Stimulated activated CD4-positive, alpha-beta T cell treated with anti-CD3 and anti-CD28 coated beads, Interleukin-15, amount 100 ng/mL, for 48 hours (primary cell): Measurements from ENCODE around the gene ZNF207.
"Not testable (repeated sequence)": the region's sequence is repeated elsewhere in the genome, so short reads cannot be mapped to it uniquely, and the experiment has no call there.

Experiments used
- DNase-seq, 2 donors: peaks; one replicate each; pipeline ENCODE4 v3.0.0-alpha.2; 2020; ENCODE audit warnings: low read depth in 2 of 2

The ZNF207 gene

DNA sequence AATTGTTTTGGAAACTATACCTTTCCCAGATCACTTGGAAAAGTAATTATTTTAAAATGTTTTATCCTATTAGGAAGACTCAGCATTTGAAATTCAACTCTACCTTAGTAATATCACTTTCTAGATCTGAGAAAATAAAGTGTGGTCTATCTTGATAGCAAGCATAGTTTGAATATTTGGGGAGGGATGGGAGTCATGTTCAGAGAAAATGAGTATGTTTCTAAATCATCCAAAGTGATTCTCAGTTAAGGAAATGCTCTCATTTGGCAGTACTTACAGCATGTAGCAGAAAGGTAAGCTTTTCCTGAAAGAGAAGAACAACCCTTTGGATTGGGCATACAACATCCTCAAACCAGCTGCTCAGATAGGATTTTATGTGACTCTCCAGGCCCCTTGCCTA is 14.9 kb upstream of the ZNF207 start:
- no peak for DNase-seq

DNA sequence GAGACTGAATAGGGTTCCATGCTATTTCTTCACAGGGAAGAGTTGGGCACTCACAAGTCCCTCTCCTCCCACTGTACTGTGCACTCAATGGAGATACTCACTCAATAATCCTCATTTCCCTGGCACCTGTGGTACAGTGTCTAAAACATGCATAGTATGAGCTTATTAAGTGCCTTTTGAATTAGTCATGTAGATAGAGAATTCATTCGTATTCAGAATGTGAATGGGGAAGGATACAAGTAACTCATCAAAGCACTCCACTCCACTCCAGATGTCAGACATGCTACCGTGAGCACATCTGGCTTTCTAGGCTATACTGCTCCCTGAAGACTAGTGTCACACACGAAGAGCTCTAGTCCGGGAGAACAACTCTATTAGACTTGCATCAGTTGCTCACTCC is 14.3 kb upstream of the ZNF207 start:
- no peak for DNase-seq

DNA sequence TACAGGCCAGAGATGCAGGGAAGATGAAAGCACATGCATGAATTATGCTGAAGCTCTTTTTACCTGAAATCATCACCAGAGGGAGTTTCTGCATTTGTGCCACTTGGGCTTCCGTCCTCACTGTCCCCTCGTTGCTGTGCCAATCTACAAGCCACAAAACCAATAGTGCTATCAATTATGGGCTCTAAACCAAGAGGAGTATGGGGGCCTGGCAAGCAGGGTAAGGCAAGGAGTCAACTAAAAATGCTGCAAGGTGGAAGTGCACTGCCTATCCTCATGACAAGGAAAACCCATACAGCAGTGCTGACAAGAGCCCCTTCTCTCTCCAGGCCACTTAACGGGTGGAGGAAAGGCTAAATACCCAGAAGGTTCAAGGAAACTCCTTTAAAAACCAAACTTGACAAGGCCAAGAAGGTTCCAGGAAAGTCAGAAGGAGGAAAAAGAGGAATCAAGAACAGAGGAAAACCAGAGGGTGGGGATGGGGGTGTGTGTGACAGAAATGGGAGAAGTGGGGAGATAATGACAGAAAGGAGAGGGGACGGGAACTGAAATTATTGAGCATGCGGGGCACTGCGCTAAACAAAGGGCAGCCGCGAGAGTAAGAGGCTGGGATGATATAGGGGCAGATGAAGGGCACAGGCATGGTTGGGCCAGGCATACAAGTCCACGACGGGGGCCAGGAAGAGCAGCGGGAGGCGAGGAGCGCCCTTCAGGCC is 8.7 kb upstream of the ZNF207 start:
- DNase-seq = no peak

DNA sequence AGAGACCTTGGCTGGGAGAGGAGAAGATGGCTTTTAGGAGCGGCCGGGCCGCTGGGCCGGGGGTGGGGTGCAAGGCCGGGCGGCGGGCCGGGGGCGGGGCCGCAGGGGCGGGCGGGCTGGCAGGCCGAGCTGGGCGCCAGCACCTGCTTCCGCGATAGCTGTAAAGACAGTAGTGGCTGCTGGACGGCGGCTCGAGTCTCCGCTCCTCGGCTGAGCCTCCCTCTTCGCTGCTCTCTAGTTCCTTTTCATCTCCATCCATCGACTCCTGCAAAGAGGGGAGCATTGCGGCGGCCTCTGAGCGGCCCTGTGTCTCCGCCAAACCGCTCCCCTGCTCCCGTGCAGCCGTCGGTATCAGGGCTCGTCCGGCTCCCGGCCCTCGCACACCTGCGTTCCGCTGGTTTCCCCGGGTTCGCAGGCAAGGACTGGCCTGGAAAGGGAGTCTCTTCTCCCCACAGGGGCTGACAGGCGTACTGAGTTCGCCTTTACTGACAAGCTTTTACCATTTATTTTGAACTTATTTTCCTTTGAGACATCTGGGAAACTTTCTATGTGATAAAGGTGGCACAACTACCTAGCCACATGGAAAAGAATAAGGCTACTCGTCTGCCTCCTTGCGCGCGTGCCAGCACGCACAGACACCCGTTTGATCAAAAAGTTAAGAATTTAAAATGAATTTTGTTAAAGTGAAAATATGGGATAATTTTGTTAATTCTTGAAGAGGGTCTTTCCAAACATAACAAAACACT is 7.9 kb upstream of the ZNF207 start, which contains the start of gene C17orf75:
C17orf75 (minus strand) TSS at position 317 of the 746 bp plus-strand sequence; CDS start at position 283, 34 bp downstream.
- DNase-seq = peak; percentile 76 to 77

DNA sequence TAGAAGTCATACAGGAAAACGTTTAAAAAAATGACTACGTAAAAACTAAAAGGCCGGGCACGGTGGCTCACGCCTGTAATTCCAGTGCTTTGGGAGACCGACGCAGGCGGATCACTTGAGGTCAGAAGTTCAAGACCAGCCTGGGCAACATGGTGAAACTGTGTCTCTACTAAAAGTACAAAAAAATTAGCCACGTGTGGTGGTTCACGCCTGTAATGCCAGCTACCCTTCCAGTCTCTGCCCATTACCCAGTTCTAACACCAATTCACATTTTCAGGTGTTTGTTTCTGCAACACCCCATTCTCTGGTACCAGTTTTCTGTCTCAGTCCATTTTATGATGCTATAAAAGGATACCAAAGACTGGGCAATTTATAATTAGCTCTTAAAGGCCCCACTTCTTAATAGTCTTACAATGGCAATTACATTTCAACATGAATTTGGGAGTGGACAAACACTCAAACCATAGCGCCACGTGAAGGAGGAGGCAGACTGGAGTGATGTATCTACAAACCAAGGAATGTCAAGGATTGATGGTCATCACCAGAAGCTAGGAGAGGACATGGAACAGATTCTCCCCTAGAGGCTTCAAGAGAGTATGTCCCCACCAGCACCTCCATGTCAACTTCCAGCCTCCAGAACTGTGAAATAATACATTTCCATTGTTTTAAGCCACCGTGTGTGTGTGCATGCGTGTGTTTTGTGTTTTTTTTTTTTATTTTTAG is 7.2 kb upstream of the ZNF207 start:
- DNase-seq = no peak

DNA sequence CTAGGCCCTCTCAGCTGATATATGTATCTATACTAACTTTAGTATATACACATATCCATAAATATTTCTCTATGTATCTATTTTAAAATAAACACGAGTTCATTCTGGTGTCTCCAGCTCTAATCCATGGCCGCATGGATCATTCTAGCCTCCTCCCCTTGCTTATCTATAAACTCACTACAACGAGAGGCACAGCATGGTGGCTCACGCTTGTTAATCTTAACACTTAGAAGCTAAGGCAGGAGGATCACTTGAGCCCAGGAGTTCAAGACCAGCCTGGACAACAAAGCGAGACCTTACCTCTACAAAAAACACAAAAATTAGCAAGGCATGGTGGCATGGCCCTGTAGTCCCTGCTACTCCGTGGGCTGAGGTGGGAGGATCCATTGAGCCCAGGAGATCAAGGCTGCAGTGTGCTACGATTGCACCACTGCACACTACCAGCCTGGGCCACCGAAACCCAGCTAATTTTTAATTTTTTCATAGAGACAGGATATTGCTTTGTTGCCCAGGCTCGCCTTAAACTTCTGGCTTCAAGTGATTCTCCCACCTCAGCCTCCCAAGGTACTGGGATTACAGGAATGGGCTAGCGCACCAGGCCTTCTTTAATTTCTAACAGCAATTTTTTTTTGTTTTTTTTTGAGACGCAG is 3.9 kb upstream of the ZNF207 start:
- no peak for DNase-seq

DNA sequence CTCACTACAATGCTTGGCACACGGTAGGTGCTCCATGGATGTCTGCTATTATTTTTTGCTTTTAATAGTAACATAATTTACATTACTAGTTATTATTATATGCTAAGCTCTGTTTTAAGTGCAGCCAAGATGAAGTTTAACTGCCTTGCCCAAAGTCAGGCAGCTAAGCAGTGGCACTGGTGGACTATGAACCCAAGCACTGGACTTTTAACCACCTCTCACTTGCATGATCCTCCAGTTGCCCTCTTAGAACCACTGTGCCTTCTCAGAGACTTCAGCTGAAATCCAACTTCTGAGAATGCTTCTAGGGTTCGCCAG is 1.5 kb upstream of the ZNF207 start:
- DNase-seq = no peak

DNA sequence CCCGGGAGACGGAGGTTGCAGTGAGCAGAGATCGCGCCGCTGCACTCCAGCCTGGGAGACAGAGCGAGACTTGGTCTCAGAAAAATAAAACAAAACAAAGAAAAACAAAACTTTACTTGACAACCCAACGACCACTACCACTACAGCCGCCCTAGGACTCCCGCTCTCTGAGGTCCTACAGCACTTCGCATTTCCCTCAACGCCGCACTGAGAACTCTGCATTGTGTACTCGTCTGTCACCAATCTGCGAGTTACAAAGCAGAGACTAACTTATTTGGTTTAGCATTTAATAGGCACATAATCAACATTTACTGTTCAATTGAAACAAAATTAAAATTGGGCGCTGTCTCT is 479 bp upstream of the ZNF207 start:
- no peak for DNase-seq

DNA sequence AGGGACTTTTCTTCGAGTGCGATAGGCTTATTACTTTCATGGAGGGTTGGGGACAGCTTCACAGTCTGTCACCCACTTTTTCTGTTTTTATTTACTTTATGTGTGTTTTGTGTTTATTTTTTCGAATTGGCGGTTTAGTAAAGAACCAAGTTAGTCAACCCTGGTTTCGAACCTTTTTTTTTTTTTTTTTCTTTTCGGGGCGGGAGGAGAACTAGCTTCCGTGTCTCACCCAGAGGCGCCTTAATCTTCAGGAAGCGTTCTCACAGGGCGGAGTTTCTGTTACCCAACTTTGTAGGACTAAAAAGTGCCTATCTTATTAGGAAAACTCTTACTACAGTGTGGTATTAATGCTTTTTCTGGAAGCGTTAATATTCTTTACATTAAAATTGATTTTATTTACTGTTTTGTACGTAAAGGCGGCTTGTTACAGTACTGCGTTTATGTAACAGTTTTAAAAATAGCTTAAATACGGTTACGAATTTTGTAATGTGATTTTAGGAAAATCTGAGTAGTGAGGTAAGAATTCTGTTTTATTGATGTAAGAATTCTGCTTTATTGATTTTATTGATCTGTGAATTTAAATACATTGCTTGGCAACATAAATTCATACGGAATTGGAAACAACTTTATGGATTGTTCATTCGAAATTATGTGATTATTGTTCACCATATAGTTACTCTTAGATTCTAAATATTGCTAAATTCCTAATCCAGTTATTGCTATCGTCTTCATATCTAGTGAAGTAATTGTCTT is 885 bp downstream of the ZNF207 start:
- DNase-seq = no peak

DNA sequence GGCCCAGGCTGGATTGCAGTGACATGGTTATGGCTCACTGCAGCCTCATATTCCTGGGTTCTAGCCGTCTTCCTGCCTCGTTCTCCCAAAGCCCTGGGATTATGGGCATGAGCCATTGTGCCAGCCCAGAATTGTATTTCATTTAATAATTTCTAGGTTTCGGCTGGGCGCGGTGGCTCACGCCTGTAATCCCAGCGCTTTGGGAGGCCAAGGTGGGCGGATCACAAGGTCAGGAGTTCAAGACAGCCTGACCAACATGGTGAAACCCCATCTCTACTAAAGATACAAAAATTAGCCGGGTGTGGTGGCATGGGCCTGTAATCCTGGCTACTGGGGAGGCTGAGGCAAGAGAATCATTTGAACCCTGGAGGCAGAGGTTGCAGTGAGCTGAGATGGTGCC is 2.8 kb downstream of the ZNF207 start:
- not testable (repeated sequence) for DNase-seq

DNA sequence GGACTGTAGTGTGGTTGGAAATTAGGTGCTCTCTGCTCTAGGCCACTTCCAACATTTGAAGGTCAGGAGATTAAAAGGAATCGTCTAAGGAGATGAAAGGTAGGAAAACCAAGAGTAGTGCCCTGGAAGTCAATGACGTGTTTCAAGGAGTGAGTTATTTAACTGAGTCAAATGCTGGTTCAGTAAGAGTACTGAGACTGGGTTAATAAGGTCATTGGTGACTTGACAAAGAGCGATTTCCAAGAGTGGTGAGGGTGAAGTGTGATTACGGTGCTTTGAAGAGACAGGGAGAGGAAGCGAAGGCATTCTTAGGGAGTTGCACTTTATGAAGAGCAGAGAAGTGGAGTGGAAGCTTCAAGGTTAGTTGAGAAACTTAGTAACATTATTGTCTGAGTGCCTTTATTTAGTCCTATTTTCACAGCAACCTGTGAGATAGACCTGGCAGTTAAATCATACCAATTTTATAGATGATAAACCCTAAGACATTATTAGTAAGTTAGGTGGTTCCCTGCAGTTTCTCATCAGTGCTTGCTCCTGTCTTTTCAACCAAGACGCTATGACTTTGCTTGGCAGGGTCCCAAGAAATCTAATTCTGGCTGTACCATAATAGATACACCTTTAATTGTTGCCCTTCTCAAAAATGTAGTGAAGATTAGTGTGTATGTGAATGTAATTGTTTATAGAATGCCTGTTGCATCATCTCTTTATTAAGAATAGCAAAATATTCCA is 5.9 kb downstream of the ZNF207 start:
- DNase-seq = no peak

DNA sequence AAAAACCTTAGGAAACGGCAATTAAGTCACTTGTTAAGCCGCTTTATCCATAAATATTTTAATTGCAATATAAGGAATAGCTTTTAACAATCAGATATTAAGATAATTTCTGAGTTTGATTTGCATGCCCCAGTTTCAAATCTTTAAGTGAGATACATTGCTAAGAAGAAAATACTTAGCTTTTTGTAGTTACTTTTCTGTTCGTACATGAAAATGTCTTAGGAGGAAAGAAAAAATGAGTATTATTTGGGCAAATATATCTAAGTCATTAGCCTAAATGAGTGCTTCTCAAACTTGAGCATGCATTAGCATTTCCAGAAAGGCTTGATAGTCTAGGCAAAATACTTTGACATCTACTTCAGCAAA is 6.4 kb downstream of the ZNF207 start:
- no peak for DNase-seq

DNA sequence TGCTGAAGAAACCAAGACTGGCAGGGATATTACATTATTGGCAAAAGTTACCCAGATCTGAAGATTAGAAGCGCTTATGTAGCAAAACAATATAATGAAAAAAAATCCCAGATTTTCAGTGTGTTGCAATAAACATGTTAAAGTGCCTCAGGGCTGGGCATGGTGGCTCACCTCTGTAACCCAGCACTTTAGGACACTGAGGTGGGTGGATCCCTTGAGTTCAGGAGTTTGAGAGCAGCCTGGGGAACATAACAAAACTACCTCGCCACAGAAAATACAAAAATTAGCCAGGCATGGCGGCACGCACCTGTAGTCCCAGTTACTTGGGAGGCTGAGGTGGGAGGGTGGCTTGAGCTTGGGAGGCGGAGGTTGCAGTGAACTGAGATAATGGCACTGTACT is 6.8 kb downstream of the ZNF207 start:
- no peak for DNase-seq

DNA sequence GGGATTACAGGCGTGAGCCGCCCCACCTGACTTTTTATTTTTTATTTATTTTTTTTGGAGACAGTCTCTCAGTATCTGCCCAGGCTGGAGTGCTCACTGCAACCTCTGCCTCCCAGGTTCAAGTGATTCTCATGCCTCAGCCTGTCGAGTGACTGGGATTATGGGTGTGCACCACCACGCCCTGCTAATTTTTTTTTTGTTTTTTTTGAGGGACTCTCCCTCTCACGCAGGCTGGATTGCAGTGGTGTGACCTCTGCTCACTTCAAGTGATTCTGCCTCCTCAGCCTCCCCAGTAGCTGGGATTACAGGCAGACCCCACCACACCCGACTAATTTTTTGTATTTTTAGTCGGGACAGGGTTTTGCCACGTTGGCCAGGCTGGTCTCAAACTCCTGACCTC is 7.7 kb downstream of the ZNF207 start:
- DNase-seq = no peak

DNA sequence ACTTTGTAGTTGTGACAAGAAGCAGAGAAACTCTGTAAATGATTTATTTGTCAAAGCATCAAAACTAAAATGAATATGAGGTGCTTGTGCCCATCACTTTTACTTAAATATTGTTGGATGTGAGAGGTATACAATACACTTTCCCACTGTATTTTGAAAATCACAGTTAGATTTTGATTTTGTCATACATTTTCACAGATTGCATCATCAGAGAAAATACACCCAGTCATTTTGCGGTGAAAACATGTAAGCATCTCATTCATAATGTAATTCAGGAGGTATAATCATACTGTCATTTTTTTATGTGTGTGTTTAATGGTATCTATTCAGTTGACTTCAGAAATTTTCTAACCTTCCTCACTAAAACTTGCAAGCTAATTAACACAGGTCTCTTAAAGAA is 11.3 kb downstream of the ZNF207 start:
- no peak for DNase-seq

DNA sequence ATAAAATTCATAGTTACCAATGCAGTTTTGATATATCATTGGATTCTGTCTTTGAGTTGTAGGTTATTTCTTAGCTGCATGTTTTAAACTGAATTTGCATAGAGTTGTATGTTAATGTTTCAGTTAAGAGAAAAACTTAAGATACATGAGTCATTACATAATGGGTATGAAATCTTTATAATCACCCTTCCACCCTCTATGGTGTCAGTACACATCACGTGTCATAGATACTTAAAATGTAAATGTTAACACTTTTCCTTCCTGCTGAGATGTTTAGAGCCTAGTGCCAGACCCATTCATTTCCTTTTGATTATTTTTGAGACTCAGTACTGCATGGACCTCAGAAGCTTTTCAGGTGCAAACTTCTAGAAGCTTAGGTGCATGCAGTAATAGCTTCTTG is 20.5 kb downstream of the ZNF207 start:
- DNase-seq = no peak

DNA sequence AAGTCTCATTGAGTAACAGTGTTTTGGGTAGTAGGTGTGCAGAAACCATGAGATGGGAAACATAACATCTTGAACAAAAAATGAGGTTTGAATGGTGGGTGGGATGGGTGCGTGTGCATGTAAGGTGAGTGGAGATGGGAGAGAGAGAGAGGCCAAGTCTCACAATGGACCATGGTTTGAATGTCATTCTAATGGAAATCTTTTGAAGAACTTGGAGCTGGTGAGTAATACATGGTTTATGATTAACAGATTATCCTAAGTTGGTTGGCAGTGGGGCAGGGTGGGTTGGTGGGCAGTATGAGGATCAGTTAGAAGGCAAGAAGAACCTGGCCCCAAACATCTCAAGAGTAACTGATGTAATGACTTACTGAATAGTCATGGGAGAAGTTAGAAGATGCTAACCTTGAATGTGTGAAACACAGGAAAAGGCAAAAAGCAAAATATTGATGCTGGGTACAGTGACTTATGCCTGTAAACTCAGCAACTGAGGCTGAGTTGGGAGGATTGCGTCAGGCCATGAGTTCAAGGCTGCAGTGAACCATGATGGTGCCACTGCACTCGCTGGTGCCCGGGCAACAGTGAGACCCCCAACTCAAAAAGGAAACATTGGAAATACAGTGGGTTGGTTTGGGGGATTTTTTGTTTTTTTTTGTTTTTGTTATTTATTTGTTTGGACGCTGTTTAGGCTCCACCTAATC is 32.7 kb downstream of the ZNF207 start:
- no peak for DNase-seq

DNA sequence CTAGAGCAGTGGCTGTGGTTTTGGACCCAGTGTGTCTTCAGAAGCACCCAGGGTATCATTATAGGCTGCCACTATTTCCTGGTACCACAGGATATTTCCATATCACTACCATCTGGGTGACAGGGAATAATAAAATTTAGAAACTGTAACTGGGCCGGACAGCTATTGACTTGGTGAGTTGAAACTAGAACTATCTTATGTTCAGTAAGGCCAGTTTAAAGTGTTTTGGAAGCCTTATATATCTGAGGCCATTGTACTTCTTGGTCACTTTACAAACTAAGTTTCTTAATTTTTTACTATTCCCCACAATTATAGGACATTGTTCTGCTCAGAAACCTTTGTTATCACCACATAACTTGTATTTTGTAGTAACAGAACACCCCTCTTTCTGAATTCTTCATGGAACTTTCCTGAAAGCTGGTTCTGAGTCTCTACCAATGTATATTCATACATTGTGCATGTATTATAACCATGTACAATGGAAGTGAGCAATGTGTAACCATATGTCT is 34.0 kb downstream of the ZNF207 start:
- DNase-seq = no peak

DNA sequence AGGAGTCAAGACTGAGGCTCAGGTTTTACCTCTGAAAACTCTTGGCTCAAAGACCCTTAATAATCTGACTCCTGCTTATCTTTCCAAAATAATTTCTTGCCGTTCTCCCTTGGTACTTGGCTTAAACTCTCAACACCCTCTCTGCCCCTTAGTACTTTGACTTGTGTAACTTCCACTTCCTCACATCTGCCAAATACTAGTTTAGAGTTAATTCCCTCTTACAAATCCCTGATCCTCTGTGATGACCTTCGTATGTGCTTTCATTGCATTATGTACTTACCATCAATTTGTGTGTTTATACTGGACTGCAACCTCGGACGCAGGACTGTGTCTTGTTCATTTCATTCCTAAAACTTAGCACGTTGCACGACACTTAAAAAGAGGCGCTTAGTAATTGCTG is 35.2 kb downstream of the ZNF207 start:
- no peak for DNase-seq

DNA sequence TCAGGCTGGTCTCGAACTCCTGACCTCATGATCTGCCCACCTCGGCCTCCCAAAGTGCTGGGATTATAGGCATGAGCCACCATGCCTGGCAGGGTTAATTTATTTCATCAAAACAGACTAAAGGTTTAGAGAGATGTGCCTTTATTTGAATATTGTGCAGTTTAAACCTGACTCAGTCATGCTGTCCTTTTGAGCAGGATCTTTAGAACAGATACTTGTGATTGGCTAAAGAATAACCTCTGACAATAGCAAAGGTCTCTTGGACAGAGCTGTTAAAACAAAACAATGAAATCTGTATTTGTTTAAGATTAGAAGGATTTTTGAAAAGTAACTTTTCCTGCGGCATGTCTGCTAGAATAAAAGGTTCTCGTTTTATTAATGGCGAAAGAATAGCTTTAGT is 36.0 kb downstream of the ZNF207 start:
- no peak for DNase-seq
